Liver (tissue), 9 donors: ENCODE results near the gene KCNC4. TPM values are rescaled to one million over a fixed set of nuclear protein-coding genes. Genes with fewer than 3 reads are reported as not detected.

Source experiments
- DNase-seq: peaks from one replicate; pipeline ENCODE4 v3.0.0-alpha.2; 2017; ENCODE audit warnings: low spot score
- H3K27ac ChIP-seq, 2 donors: one replicate each; pipeline ENCODE4 v1.7.0; 2013; ENCODE audit warnings: inconsistent platforms in 2 of 2, low read length in 2 of 2, control low read depth in 1 of 2, low read depth in 1 of 2, mild to moderate bottlenecking in 1 of 2
- H3K27me3 ChIP-seq, 4 donors: one replicate each; pipeline versions ENCODE4 v1.6.1 to v1.7.0; 2013; ENCODE audit warnings: low read length in 3 of 4, inconsistent platforms in 1 of 4, mild to moderate bottlenecking in 1 of 4, moderate library complexity in 1 of 4; ENCODE audit not compliant: control insufficient read depth in 4 of 4, insufficient read depth in 4 of 4
- H3K36me3 ChIP-seq, 4 donors: one replicate each; pipeline versions ENCODE4 v1.6.1 to v1.7.0; 2013; ENCODE audit warnings: low read length in 3 of 4, mild to moderate bottlenecking in 3 of 4, low read depth in 1 of 4, moderate library complexity in 1 of 4; ENCODE audit not compliant: control insufficient read depth in 4 of 4, insufficient read depth in 3 of 4
- H3K4me1 ChIP-seq, 4 donors: one replicate each; pipeline versions ENCODE4 v1.6.1 to v1.7.0; 2013; ENCODE audit warnings: low read length in 3 of 4, mild to moderate bottlenecking in 3 of 4, moderate library complexity in 1 of 4; ENCODE audit not compliant: control insufficient read depth in 4 of 4, insufficient read depth in 4 of 4
- H3K4me3 ChIP-seq, 3 donors: one replicate each; pipeline versions ENCODE4 v1.6.1 to v1.7.0; 2013; ENCODE audit warnings: low read length in 3 of 3, control low read depth in 1 of 3, low read depth in 1 of 3, mild to moderate bottlenecking in 1 of 3
- H3K9ac ChIP-seq, 2 donors: one replicate each; pipeline ENCODE4 v1.7.0; 2013; ENCODE audit warnings: low read length in 2 of 2, mild to moderate bottlenecking in 2 of 2, moderate library complexity in 2 of 2, control low read depth in 1 of 2, low read depth in 1 of 2
- H3K9me3 ChIP-seq, 4 donors: one replicate each; pipeline versions ENCODE4 v1.6.1 to v1.7.0; 2013; ENCODE audit warnings: low read length in 3 of 4; ENCODE audit not compliant: control insufficient read depth in 4 of 4
- EGR1 ChIP-seq, 2 donors: IDR thresholded peaks; 2 replicates each; pipeline ENCODE4 v1.6.1; 2016 to 2018; ENCODE audit warnings: antibody characterized with exemption in 2 of 2, low read depth in 2 of 2
- FOXA1 ChIP-seq: IDR thresholded peaks from 2 replicates; pipeline ENCODE4 v1.6.1; 2016; ENCODE audit warnings: antibody characterized with exemption
- FOXA2 ChIP-seq: IDR thresholded peaks from 2 replicates; pipeline ENCODE4 v1.6.1; 2016; ENCODE audit warnings: antibody characterized with exemption
- JUND ChIP-seq, 2 donors: IDR thresholded peaks; 2 replicates each; pipeline ENCODE4 v1.6.1; 2016; ENCODE audit warnings: antibody characterized with exemption in 2 of 2
- RXRA ChIP-seq, 2 donors: IDR thresholded peaks; 2 replicates each; pipeline ENCODE4 v1.6.1; 2017 to 2018; ENCODE audit warnings: antibody characterized with exemption in 2 of 2, mild to moderate bottlenecking in 1 of 2
- SP1 ChIP-seq: IDR thresholded peaks from 2 replicates; pipeline ENCODE4 v1.6.1; 2018; ENCODE audit warnings: antibody characterized with exemption, mild to moderate bottlenecking
- YY1 ChIP-seq: IDR thresholded peaks from 2 replicates; pipeline ENCODE4 v1.6.1; 2016; ENCODE audit warnings: antibody characterized with exemption, mild to moderate bottlenecking
- WGBS: extraction: QIAGEN DNeasy Blood & Tissue Kit; methylation state at CpG from one replicate; pipeline ENCODE4 v1.1.7; 2013; 5-methylcytosine and 5-hydroxymethylcytosine counted together
- polyA plus RNA-seq, 2 donors: library from polyadenylated mRNA; stranded (reverse) in 1 of 2; unstranded in 1 of 2; fragments of 200-250 nt in 1 of 2; fragments of >200 nt in 1 of 2; fragmentation: Nextera tagmentation in 1 of 2; extraction: Ambion mirVana in 1 of 2; gene quantifications; one replicate each; pipeline versions ENCODE4 v1.2.1 to v1.2.3, GENCODE V29; 2013 to 2015
- total RNA-seq, 2 donors: library from RNA; depleted of rRNA; stranded (reverse); fragments of >200 nt; gene quantifications; one replicate each; pipeline ENCODE4 v1.2.3, GENCODE V29; 2014
- TF ChIP-seq, protein P1 (sequence below): IDR thresholded peaks from 2 replicates; pipeline ENCODE4 v1.6.1; 2016; ENCODE audit warnings: antibody characterized with exemption
- TF ChIP-seq, protein P2 (sequence below): IDR thresholded peaks from 2 replicates; pipeline ENCODE4 v1.6.1; 2016; ENCODE audit warnings: antibody characterized with exemption, mild to moderate bottlenecking
- donor health status: healthy.
- donor health status: healthy.
- donor health status: healthy.
- donor health status: healthy.
- donor health status: healthy.

KCNC4 gene
- total and polyA plus RNA-seq, 4 donors: 0.46 to 2.5 (median 1.5) TPM

DNA sequence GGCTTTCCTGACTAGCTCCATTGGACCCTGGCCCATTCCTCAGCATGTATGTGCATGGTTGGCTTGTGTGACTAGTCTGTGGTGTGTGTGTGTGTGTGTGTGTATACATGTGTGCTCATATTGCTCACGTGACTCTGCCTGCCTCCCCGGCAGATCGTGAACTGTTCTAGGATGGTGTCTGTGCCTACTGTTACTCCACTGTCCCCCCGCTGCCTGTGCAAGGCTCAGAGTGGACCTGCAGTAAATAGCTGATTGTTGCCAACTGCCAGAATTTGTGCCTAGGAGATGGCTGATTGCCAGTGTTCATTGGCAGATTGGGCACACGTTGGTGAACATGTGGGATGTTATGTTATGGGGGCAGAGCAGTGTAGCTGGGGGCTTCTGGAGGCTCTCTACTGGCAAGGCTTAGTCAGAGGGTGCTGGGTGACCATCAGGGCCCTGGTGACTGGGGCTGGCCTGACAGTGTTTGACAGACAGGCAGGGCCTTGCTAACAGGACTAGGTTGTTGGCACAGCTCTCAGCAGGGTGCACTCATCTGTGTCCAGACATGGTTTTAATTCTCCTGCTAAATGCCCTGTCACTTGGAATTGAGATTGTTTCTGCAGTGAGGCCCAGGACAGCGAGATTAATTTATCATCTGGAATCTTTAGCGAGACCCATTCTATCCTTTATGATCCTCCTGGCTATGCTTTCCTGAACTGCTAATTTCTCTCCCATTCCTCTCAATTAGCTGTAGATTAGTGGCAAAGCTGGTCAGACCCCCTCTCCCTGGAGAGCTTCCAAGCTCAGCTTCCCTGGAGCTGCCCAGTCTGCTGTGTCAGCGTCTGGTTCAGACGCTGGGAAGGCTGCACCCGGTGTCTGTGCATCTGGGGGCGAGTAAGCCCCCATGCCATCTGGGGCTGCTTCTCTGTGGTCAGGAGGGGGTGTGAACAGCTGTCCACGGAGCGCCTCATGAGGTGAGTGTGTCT, 39.1 kb upstream of the KCNC4 start:
- Histone ChIP-seq H3K9ac (no peak overlapping the region), H3K27ac (no peak overlapping the region), H3K4me1 (no peaks in the 10 kb centered on the region), H3K27me3 (peaks cover 0 to 3% (median under 1%) of the 10 kb centered on the region in 4 donors), H3K4me3 (no peak overlapping the region), H3K36me3 (no peaks in the 10 kb centered on the region), H3K9me3 (no peaks in the 10 kb centered on the region)
- WGBS: 71% methylated on average over 13 of the region's 13 CpGs
- TF ChIP-seq, protein P1, sequence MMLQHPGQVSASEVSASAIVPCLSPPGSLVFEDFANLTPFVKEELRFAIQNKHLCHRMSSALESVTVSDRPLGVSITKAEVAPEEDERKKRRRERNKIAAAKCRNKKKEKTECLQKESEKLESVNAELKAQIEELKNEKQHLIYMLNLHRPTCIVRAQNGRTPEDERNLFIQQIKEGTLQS: no peak
- TF ChIP-seq SP1: no peak
- TF ChIP-seq EGR1 (IDR thresholded peaks at IDR 0.05; ENCODE audit: low read depth in 2 of 2): no peak
- TF ChIP-seq FOXA2: no peak
- no peak for TF ChIP-seq RXRA (IDR thresholded peaks at IDR 0.05)
- no peak for DNase-seq

DNA sequence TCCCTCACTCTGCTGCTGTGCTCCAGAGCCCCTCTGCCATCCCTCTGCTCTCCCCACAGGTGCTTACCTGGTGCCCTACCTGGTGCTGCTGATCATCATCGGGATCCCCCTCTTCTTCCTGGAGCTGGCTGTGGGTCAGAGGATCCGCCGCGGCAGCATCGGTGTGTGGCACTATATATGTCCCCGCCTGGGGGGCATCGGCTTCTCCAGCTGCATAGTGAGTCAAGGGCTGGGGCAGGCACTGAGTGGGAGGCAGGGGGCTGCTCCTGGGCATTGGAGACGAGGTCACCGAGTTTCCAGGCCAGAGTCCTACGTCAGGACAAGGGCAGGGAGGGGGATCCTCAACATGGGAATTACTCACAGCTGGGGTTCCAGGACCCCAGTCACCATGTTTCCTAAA, 38.1 kb upstream of the KCNC4 start:
- no peak for DNase-seq
- Histone ChIP-seq H3K9me3 (no peaks in the 10 kb centered on the region), H3K4me3 (no peak overlapping the region), H3K9ac (no peak overlapping the region), H3K36me3 (no peaks in the 10 kb centered on the region), H3K4me1 (no peaks in the 10 kb centered on the region), H3K27ac (no peak overlapping the region), H3K27me3 (peaks cover 0 to 3% (median under 1%) of the 10 kb centered on the region in 4 donors)
- TF ChIP-seq, protein P1: no peak
- TF ChIP-seq FOXA1: no peak
- 82% methylated on average over 10 of the region's 10 CpGs for WGBS

DNA sequence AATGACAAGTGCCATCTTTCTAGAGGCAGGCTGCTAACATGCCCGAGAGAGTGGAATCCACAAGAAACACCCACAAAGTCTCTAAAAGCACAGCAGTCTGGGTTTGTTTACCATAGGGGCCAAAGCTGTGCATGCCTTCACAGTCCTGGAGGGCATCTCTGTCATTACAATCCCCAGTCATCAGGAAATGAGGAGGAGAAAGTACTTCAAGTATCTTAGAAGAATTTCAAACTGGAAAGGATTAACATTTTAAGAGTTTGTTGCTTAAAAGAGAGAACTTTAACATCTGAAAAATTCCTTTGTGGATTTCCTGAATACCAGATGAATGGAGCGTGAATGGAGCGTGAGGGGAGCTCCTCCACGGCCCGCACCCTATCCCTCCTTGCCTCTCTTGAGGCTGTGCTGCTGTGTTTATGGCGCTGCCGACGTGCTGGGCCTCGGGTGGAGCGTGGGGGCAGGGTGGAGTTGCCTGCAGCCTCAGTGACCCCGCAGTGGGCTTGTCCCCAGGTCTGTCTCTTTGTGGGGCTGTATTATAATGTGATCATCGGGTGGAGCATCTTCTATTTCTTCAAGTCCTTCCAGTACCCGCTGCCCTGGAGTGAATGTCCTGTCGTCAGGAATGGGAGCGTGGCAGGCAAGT, 36.5 kb upstream of the KCNC4 start:
- WGBS: 71% methylated on average over 15 of the region's 15 CpGs
- Histone ChIP-seq H3K36me3 (no peaks in the 10 kb centered on the region), H3K9ac (no peak overlapping the region), H3K4me3 (no peak overlapping the region), H3K4me1 (no peaks in the 10 kb centered on the region), H3K27ac (no peak overlapping the region), H3K9me3 (no peaks in the 10 kb centered on the region), H3K27me3 (peaks cover 0 to 3% (median under 1%) of the 10 kb centered on the region in 4 donors)
- TF ChIP-seq YY1 (no peak), RXRA (IDR thresholded peaks at IDR 0.05) (no peak), JUND (IDR thresholded peaks at IDR 0.05) (no peak)
- TF ChIP-seq, protein P2, sequence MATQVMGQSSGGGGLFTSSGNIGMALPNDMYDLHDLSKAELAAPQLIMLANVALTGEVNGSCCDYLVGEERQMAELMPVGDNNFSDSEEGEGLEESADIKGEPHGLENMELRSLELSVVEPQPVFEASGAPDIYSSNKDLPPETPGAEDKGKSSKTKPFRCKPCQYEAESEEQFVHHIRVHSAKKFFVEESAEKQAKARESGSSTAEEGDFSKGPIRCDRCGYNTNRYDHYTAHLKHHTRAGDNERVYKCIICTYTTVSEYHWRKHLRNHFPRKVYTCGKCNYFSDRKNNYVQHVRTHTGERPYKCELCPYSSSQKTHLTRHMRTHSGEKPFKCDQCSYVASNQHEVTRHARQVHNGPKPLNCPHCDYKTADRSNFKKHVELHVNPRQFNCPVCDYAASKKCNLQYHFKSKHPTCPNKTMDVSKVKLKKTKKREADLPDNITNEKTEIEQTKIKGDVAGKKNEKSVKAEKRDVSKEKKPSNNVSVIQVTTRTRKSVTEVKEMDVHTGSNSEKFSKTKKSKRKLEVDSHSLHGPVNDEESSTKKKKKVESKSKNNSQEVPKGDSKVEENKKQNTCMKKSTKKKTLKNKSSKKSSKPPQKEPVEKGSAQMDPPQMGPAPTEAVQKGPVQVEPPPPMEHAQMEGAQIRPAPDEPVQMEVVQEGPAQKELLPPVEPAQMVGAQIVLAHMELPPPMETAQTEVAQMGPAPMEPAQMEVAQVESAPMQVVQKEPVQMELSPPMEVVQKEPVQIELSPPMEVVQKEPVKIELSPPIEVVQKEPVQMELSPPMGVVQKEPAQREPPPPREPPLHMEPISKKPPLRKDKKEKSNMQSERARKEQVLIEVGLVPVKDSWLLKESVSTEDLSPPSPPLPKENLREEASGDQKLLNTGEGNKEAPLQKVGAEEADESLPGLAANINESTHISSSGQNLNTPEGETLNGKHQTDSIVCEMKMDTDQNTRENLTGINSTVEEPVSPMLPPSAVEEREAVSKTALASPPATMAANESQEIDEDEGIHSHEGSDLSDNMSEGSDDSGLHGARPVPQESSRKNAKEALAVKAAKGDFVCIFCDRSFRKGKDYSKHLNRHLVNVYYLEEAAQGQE: no peak
- DNase-seq: no peak
